Transverse colon (tissue), 4 donors: ENCODE data around the gene ANKRD34A. TPM values are rescaled to one million over a fixed set of nuclear protein-coding genes. Genes with fewer than 3 reads are reported as not detected.

Experiments used
- DNase-seq: peaks from one replicate; pipeline ENCODE4 v3.0.0-alpha.2; 2019
- H3K27ac ChIP-seq, 4 donors: fragments of 200-600 bp; sonication (generic); 2 replicates each; pipeline ENCODE4 v1.5.1; 2016 to 2018; ENCODE audit warnings: inconsistent platforms in 4 of 4
- H3K27me3 ChIP-seq: fragments of 200-600 bp; sonication (generic); 2 replicates; pipeline ENCODE4 v1.5.1; 2017; ENCODE audit warnings: inconsistent platforms
- H3K36me3 ChIP-seq, 4 donors: fragments of 200-600 bp; sonication (generic); 2 replicates each; pipeline ENCODE4 v1.5.1; 2017 to 2019; ENCODE audit warnings: inconsistent platforms in 4 of 4
- H3K4me1 ChIP-seq, 4 donors: fragments of 200-600 bp; sonication (generic); 2 replicates each; pipeline ENCODE4 v1.5.1; 2017 to 2020; ENCODE audit warnings: inconsistent platforms in 4 of 4
- H3K4me3 ChIP-seq, 4 donors: fragments of 200-600 bp; sonication (generic); 1 replicate in 1 of 4; 2 replicates in 3 of 4; pipeline versions ENCODE4 v1.5.1 to v1.6.1; 2017 to 2019; ENCODE audit warnings: inconsistent platforms in 4 of 4
- H3K9me3 ChIP-seq, 2 donors: fragments of 200-600 bp; sonication (generic); 2 replicates each; pipeline ENCODE4 v1.5.1; 2017 to 2019; ENCODE audit warnings: inconsistent platforms in 2 of 2
- CTCF ChIP-seq, 5 experiments: fragments of 200-600 bp in 3 of 5; fragments of 450-650 bp in 2 of 5; sonication (generic) in 3 of 5; IDR thresholded peaks; 1 replicate in 2 of 5; 2 replicates in 3 of 5; pipeline ENCODE4 v1.5.1; 2016 to 2017; ENCODE audit warnings: antibody characterized with exemption in 5 of 5, inconsistent platforms in 3 of 5, mild to moderate bottlenecking in 2 of 5, moderate library complexity in 1 of 5
- EP300 ChIP-seq: sonication (generic); formaldehyde crosslinking; IDR thresholded peaks from one replicate; pipeline ENCODE4 v1.6.1; 2017; ENCODE audit warnings: antibody characterized with exemption, low read depth
- POLR2A ChIP-seq: fragments of 450-650 bp; IDR thresholded peaks from one replicate; pipeline ENCODE4 v1.6.1; 2016; ENCODE audit warnings: antibody characterized with exemption, mild to moderate bottlenecking, moderate library complexity
- POLR2AphosphoS5 ChIP-seq, 3 donors: sonication (generic); formaldehyde crosslinking; IDR thresholded peaks; one replicate each; pipeline ENCODE4 v1.6.1; 2016; ENCODE audit warnings: antibody characterized with exemption in 3 of 3
- WGBS, 2 donors: methylation state at CpG; one replicate each; pipeline ENCODE4 v1.1.5; 2018; ENCODE audit warnings: low coverage in 1 of 2; 5-methylcytosine and 5-hydroxymethylcytosine counted together
- in situ Hi-C, 4 donors: fragments of 200-750 bp; cut with MboI; loops; one replicate each; pipeline versions ENCODE4 v1.15.0 to v1.15.1; 2017; ENCODE audit warnings: low sequenced_read_pairs in 3 of 4, low pct_ligation_motif_present in 1 of 4, low pct_unique_long_range_greater_than_20kb in 1 of 4
- intact Hi-C: fragments of 100-400 bp; cut with DNase I; formaldehyde crosslinking; loops from one replicate; pipeline ENCODE4 v1.15.1; 2023; ENCODE audit warnings: low total_unique reads
- total RNA-seq, 4 donors: library from RNA; depleted of rRNA; stranded (reverse); fragments of >200 nt; gene quantifications; one replicate each; pipeline ENCODE4 v1.1.0, GENCODE V29; 2016

Gene ANKRD34A
- total RNA-seq, 4 donors from 2014 or later: 0.41 to 4.1 (median 0.64) TPM; not detected in 1

DNA sequence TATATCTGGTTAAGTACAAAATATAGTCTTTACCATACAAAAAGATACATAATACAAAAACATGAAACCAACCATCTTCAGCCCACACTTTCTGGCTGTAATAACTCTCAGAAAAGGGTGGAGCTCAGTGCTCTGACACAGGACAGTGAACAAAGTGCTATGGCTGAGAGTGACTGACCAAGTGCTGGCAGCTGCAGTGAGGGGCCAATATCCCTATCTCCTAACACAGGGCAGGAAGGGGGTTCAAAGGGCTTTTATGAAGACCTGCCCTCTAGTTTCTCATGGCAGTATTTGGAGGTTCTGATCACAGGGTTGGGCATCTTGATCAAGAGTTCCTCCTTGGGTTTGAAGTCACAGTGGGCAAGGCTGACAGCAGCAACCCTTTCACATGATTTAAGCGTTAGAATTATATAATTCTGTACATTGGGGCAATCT, 28.1 kb upstream of the ANKRD34A start:
- in situ Hi-C loops (no loop called here), intact Hi-C loops (no loop called here)
- Histone ChIP-seq H3K27ac (peak overlapping the region; percentile 96 to 99 (median 98)), H3K36me3 (peaks cover 7 to 40% (median 20%) of the 10 kb centered on the region in 4 donors), H3K4me1 (peaks cover 2 to 36% (median 30%) of the 10 kb centered on the region in 4 donors), H3K4me3 (peak overlapping the region; percentile 34 to 92 (median 74)), H3K9me3 (no peaks in the 10 kb centered on the region), H3K27me3 (no peaks in the 10 kb centered on the region)
- WGBS, 2 donors: 11 to 40% methylated on average over 1 of the region's 1 CpG
- no peak for DNase-seq
- TF ChIP-seq CTCF (IDR thresholded peaks at IDR 0.05): no peak
- peak; percentile 59 for TF ChIP-seq POLR2A
- TF ChIP-seq EP300: no peak
- peak in 2 of 3 donors; percentile 45 to 87 for TF ChIP-seq POLR2AphosphoS5 (IDR thresholded peaks at IDR 0.05)

GRCh38 chr1:145991735-145992412, 27.5 kb upstream of the ANKRD34A start:
- H3K27ac ChIP-seq: peak overlapping the region; percentile 96 to 99 (median 98)
- H3K36me3 ChIP-seq: peaks cover 7 to 40% (median 20%) of the 10 kb centered on the region in 4 donors
- no peak for DNase-seq
- no peak for TF ChIP-seq EP300
- peak; percentile 70 for TF ChIP-seq POLR2A
- peak in 2 of 3 donors; percentile 78 to 94 for TF ChIP-seq POLR2AphosphoS5 (IDR thresholded peaks at IDR 0.05)
- TF ChIP-seq CTCF (IDR thresholded peaks at IDR 0.05): no peak
- in situ Hi-C loops: no loop called here
- H3K9me3 ChIP-seq: no peaks in the 10 kb centered on the region
- H3K4me3 ChIP-seq: peak overlapping the region; percentile 34 to 92 (median 74)
- peaks cover 4 to 30% (median 25%) of the 10 kb centered on the region in 4 donors for H3K4me1 ChIP-seq
- intact Hi-C loops: no loop called here
- 39 to 54% methylated on average over 8 to 10 of the region's 10 CpGs for WGBS, 2 donors
- H3K27me3 ChIP-seq: no peaks in the 10 kb centered on the region

- intact Hi-C loops (no loop called here), in situ Hi-C loops (no loop called here)
- H3K27me3 ChIP-seq: no peaks in the 10 kb centered on the region
- no peak overlapping the region for H3K4me3 ChIP-seq
- DNase-seq: peak; percentile 61
- peak overlapping the region; percentile 96 to 99 (median 98) for H3K27ac ChIP-seq
- H3K9me3 ChIP-seq: no peaks in the 10 kb centered on the region
- TF ChIP-seq POLR2AphosphoS5 (IDR thresholded peaks at IDR 0.05) (peak; percentile 6 to 90 (median 76)), CTCF (IDR thresholded peaks at IDR 0.05) (peak in 3 of 5 experiments; percentile 4 to 39 (median 14)), EP300 (no peak), POLR2A (peak; percentile 31)
- H3K36me3 ChIP-seq: peaks cover 7 to 31% (median 20%) of the 10 kb centered on the region in 4 donors
- peaks cover 17 to 42% (median 34%) of the 10 kb centered on the region in 4 donors for H3K4me1 ChIP-seq
- WGBS, 2 donors: 35 to 63% methylated on average over 2 to 7 of the region's 7 CpGs
These were observed 26.0 kb upstream of the ANKRD34A start for GRCh38 chr1:145990249-145990855.

- peak; percentile 29 for DNase-seq
- TF ChIP-seq CTCF (IDR thresholded peaks at IDR 0.05) (no peak), EP300 (no peak), POLR2A (no peak), POLR2AphosphoS5 (IDR thresholded peaks at IDR 0.05) (peak in 2 of 3 donors; percentile 34 to 81)
- intact Hi-C loops: no loop called here
- H3K36me3 ChIP-seq: peaks cover 0 to 15% (median 12%) of the 10 kb centered on the region in 4 donors
- peak overlapping the region; percentile 96 to 99 (median 98) for H3K27ac ChIP-seq
- 37 to 48% methylated on average over 2 to 5 of the region's 5 CpGs for WGBS, 2 donors
- H3K4me1 ChIP-seq: peaks cover 32 to 57% (median 46%) of the 10 kb centered on the region in 4 donors
- no peaks in the 10 kb centered on the region for H3K9me3 ChIP-seq
- H3K27me3 ChIP-seq: no peaks in the 10 kb centered on the region
- in situ Hi-C loops: no loop called here
- H3K4me3 ChIP-seq: no peak overlapping the region
These were observed 24.4 kb upstream of the ANKRD34A start for GRCh38 chr1:145988773-145989172.
